ENCODE data around the gene KRTAP10-7.

KRTAP10-7 gene

GRCh38 chr21:44564099-44564498 is 36.3 kb upstream of the KRTAP10-7 start:
- no peak overlapping the region for H3K4me3 ChIP-seq (ENCODE audit: insufficient read depth, low read length, poor library complexity, severe bottlenecking)
- no peaks in the 10 kb centered on the region for H3K36me3 ChIP-seq (ENCODE audit: low read length)
- no peak overlapping the region for H3K27ac ChIP-seq (ENCODE audit: low read depth, low read length)
- H4K20me1 ChIP-seq (ENCODE audit: low read depth, low read length): no peaks in the 10 kb centered on the region
- no peaks in the 10 kb centered on the region for H3K9me3 ChIP-seq (ENCODE audit: insufficient read depth, low read length)
- no peaks in the 10 kb centered on the region for H3F3A ChIP-seq (ENCODE audit: insufficient read depth)
- H3K9me2 ChIP-seq (replicated peaks; ENCODE audit: insufficient read depth, low read length): no peaks in the 10 kb centered on the region
- H2AFZ ChIP-seq (ENCODE audit: low read depth, low read length, severe bottlenecking): no peak overlapping the region
- no peak overlapping the region for H3K9ac ChIP-seq (ENCODE audit: low read length)
- H3K79me2 ChIP-seq (ENCODE audit: insufficient read depth, low read length): no peaks in the 10 kb centered on the region
- no peak for TF ChIP-seq CTCF (IDR thresholded peaks at IDR 0.05; ENCODE audit: insufficient read depth, low read length, poor library complexity, severe bottlenecking)
- no peak for TF ChIP-seq EZH2phosphoT487 (conservative IDR thresholded peaks at IDR 0.05; ENCODE audit: low read length)
- no peak overlapping the region for H3K4me2 ChIP-seq (ENCODE audit: low read depth, low read length, poor library complexity, severe bottlenecking)
- no peaks in the 10 kb centered on the region for H3K27me3 ChIP-seq (ENCODE audit: low read length)

GRCh38 chr21:44564886-44565598 is 35.4 kb upstream of the KRTAP10-7 start:
- Histone ChIP-seq H3K79me2 (ENCODE audit: insufficient read depth, low read length) (no peaks in the 10 kb centered on the region), H3K27me3 (ENCODE audit: low read length) (no peaks in the 10 kb centered on the region), H3K9ac (ENCODE audit: low read length) (no peak overlapping the region), H3K27ac (ENCODE audit: low read depth, low read length) (no peak overlapping the region), H2AFZ (ENCODE audit: low read depth, low read length, severe bottlenecking) (no peak overlapping the region), H4K20me1 (ENCODE audit: low read depth, low read length) (no peaks in the 10 kb centered on the region), H3K9me3 (ENCODE audit: insufficient read depth, low read length) (no peaks in the 10 kb centered on the region), H3K4me2 (ENCODE audit: low read depth, low read length, poor library complexity, severe bottlenecking) (no peak overlapping the region), H3K36me3 (ENCODE audit: low read length) (no peaks in the 10 kb centered on the region), H3K9me2 (replicated peaks; ENCODE audit: insufficient read depth, low read length) (no peaks in the 10 kb centered on the region), H3K4me3 (ENCODE audit: insufficient read depth, low read length, poor library complexity, severe bottlenecking) (no peak overlapping the region), H3F3A (ENCODE audit: insufficient read depth) (no peaks in the 10 kb centered on the region)
- no peak for TF ChIP-seq EZH2phosphoT487 (conservative IDR thresholded peaks at IDR 0.05; ENCODE audit: low read length)
- no peak for TF ChIP-seq CTCF (IDR thresholded peaks at IDR 0.05; ENCODE audit: insufficient read depth, low read length, poor library complexity, severe bottlenecking)

GRCh38 chr21:44566403-44566802 is 34.0 kb upstream of the KRTAP10-7 start:
- no peaks in the 10 kb centered on the region for H3K9me2 ChIP-seq (replicated peaks; ENCODE audit: insufficient read depth, low read length)
- H3K9me3 ChIP-seq (ENCODE audit: insufficient read depth, low read length): no peaks in the 10 kb centered on the region
- H3K79me2 ChIP-seq (ENCODE audit: insufficient read depth, low read length): no peaks in the 10 kb centered on the region
- H3K9ac ChIP-seq (ENCODE audit: low read length): no peak overlapping the region
- no peak overlapping the region for H2AFZ ChIP-seq (ENCODE audit: low read depth, low read length, severe bottlenecking)
- no peak overlapping the region for H3K4me3 ChIP-seq (ENCODE audit: insufficient read depth, low read length, poor library complexity, severe bottlenecking)
- no peak overlapping the region for H3K4me2 ChIP-seq (ENCODE audit: low read depth, low read length, poor library complexity, severe bottlenecking)
- TF ChIP-seq CTCF (IDR thresholded peaks at IDR 0.05; ENCODE audit: insufficient read depth, low read length, poor library complexity, severe bottlenecking) (no peak), EZH2phosphoT487 (conservative IDR thresholded peaks at IDR 0.05; ENCODE audit: low read length) (no peak)
- no peaks in the 10 kb centered on the region for H3K27me3 ChIP-seq (ENCODE audit: low read length)
- H3F3A ChIP-seq (ENCODE audit: insufficient read depth): no peaks in the 10 kb centered on the region
- H3K36me3 ChIP-seq (ENCODE audit: low read length): no peaks in the 10 kb centered on the region
- H3K27ac ChIP-seq (ENCODE audit: low read depth, low read length): no peak overlapping the region
- H4K20me1 ChIP-seq (ENCODE audit: low read depth, low read length): no peaks in the 10 kb centered on the region
